Stimulated activated CD8-positive, alpha-beta memory T cell treated with anti-CD3 and anti-CD28 coated beads, Interleukin-15, amount 100 ng/mL, for 48 hours (primary cell): ENCODE measurements around the gene TGM3.

ENCODE experiments used
- DNase-seq, 2 donors: peaks; one replicate each; pipeline ENCODE4 v3.0.0-alpha.2; 2020; ENCODE audit warnings: low read depth in 2 of 2

TGM3 gene

GRCh38 chr20:2305479-2305878 is 9.7 kb downstream of the TGM3 start:
- DNase-seq: no peak

GRCh38 chr20:2305946-2306345 is 10.1 kb downstream of the TGM3 start:
- no peak for DNase-seq

- no peak for DNase-seq
Measured at GRCh38 chr20:2307136-2307535, 11.3 kb downstream of the TGM3 start.

- no peak for DNase-seq
Measured at GRCh38 chr20:2311329-2311728, 15.5 kb downstream of the TGM3 start.

- no peak for DNase-seq
Measured at GRCh38 chr20:2312876-2313275, 17.1 kb downstream of the TGM3 start.

GRCh38 chr20:2313316-2313715 is 17.5 kb downstream of the TGM3 start:
- DNase-seq: no peak

- no peak for DNase-seq
Measured at GRCh38 chr20:2314759-2315439, 19.1 kb downstream of the TGM3 start.

GRCh38 chr20:2315440-2315778 is 19.6 kb downstream of the TGM3 start:
- no peak for DNase-seq

GRCh38 chr20:2316847-2317495 is 21.2 kb downstream of the TGM3 start:
- no peak for DNase-seq

- no peak for DNase-seq
Measured at GRCh38 chr20:2320813-2321658, 25.2 kb downstream of the TGM3 start.

- no peak for DNase-seq
Measured at GRCh38 chr20:2323051-2323450, 27.2 kb downstream of the TGM3 start.

GRCh38 chr20:2326046-2326445 is 30.2 kb downstream of the TGM3 start:
- DNase-seq: no peak

- no peak for DNase-seq
Measured at GRCh38 chr20:2327620-2328555, 32.1 kb downstream of the TGM3 start.

GRCh38 chr20:2329286-2329685 is 33.5 kb downstream of the TGM3 start:
- DNase-seq: no peak

- DNase-seq: no peak
Measured at GRCh38 chr20:2330090-2330695, 34.4 kb downstream of the TGM3 start.

GRCh38 chr20:2331106-2331505 is 35.3 kb downstream of the TGM3 start:
- DNase-seq: no peak

- no peak for DNase-seq
Measured at GRCh38 chr20:2331901-2332565, 36.2 kb downstream of the TGM3 start.

GRCh38 chr20:2332711-2333110 is 36.9 kb downstream of the TGM3 start:
- DNase-seq: no peak

- no peak for DNase-seq
Measured at GRCh38 chr20:2333821-2334220, 38.0 kb downstream of the TGM3 start.

- no peak for DNase-seq
Measured at GRCh38 chr20:2335096-2335870, 39.5 kb downstream of the TGM3 start.
